ENCODE data around the gene PRDM5.

PRDM5 gene

DNA sequence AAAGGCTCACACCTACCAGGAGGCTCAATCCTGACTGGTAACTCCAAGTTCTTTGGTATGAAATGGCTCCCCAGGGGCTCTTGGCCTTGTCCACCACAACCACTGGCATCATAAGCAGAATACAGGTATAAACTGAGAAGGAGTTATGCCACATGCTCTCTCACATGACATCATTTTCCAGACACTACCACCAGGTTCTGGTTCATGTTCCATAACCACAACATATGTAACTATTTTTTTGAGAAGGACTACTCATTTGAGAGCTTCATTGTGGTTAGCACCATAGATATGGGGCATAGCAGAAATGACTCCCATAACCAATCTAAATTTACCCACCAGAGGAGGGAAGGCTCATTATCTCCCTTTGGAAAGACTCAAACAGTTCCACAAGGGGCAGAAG lies 19.6 kb downstream of the PRDM5 start:
- DNase-seq = no peak

DNA sequence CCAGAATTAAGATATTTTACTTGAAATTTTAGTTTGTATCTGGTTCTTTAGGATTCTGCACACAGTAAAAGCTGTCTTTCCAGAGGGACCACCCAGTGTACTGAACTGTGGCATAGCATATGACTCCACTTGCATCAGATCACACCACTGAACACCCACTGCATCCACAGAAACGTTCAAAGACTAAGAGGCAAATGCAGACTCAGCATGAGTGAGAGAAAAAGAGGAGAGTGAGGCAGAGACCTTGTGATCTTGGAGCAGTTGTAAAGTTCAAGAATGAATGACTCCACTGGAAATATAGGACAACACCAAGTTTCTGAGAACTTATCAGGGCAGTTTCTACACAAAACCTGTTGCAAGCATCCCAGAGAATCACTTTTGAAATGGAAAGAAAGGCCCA lies 20.8 kb downstream of the PRDM5 start:
- no peak for DNase-seq

DNA sequence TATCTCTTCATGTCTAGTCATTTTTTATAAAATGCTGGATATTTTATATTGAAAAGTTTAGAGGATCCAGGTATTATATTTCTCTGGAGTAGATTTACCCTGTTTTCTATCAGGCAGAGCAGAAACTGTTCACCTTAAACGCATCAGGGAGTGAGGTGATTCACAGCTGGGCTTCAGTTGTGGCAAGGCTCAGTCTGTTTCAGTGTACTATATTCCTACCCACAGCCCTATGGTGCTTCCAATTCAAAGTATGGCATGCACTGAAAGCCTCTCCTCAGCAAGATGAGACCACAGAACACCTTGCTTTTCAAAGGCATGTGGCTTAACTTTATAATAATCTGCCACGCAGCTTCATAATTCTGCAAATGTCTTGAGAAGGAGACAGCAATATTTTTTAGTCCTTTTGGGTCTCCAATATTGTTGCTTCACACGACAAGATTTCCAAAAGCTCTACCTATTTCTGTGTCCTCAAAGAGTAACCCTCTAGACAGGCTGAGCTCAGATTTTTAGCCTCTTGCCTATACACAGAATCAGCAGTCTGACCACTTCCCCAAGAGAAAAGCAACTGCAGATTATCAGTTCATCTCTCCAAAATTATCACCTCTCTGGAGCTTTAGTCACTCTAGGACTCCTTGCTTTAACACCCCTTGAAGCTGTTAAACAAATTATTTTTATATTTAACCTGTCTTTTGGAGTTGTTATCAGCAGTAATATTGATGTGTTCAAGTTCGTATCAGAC lies 24.4 kb downstream of the PRDM5 start:
- DNase-seq = no peak

DNA sequence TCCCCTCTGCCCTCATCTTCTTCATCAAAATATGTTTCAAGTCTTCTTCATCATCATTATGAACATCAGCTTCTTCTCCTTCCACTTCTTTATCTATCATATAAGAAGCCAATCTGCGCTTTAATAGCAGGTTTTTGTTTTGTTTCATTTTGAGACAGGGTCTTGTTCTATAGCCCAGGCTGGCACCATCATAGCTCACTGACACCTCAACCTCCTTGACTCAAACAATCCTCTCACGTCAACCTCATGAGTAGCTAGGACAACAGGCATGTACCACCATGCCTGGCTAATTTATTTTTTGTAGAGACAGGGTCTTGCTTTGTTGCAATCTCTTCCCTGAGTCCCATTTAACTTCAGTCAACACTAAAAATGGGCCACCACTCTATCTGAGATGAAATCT lies 27.0 kb downstream of the PRDM5 start:
- DNase-seq = no peak

DNA sequence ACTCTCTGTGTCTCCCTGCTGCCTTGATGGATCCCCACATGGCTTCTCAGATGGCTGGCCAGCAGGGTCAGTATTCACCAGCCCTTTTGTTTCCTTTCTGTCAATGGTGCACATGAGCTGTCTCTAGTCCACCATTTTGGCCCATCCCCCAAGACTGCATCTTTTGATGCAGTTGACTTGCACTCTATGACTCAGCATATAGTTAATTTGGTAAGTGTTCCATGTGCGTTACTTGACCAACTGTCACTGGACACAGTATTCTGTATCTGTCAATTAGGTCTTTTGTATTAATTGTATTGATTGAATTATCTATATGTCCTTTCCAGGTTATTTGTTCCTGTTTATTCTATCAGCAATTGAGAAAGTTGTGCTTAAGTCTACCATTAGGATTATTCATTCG lies 29.2 kb downstream of the PRDM5 start:
- DNase-seq = no peak

DNA sequence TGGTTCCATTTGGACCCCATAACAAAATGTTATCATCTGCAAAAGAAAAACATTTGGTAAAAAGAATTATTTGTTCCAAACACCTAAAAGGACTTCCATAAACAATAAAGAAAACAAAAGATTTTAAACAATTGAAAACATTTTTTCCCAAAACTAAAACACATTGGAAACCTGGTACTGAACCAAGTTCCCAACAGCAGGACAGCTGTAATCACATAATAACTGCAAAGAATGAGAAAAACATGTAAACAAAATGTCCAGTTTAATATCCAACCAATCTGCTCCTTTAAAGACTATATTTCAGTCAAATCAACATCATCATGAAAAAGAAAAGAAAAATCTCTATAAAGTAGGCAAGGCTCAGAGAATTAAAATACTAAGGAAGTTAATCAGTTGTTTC lies 36.3 kb downstream of the PRDM5 start:
- no peak for DNase-seq

DNA sequence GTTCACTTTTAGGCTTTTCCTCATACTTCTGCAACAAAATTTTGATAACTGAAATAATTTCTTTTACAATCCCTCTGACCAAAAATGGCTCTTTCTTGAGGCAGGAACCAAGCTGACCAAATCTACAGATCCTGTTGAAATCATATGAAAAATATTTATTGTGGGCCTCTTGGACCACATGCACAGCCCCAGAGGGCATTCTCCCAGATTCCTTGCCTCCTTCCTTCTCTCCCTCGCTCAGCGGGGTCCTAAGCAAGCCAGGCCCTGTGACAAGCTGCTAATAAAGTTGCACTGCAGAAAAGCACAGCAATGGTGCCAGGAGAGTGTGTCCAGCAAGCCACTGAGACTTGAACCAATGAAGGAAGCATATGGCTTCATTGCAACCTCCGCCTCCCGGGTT lies 40.7 kb downstream of the PRDM5 start:
- no peak for DNase-seq

DNA sequence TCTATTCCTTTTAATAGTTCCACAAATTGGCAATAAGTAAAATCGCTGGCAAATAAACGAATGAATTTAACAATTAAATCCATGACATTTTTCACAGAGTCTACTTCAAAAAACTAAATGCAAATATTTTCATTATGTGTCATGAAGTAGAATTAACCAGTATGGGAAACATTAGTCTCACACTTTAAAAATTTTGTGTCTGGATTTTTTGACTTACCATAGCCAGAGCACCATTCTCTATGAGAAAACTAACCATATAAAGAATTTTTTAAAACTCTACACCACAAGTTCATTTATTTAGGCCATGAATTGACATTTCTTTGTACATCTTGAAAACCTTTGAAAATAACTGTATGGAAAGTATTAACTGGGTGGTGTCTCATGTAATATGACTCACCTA lies 41.2 kb downstream of the PRDM5 start:
- DNase-seq = no peak

DNA sequence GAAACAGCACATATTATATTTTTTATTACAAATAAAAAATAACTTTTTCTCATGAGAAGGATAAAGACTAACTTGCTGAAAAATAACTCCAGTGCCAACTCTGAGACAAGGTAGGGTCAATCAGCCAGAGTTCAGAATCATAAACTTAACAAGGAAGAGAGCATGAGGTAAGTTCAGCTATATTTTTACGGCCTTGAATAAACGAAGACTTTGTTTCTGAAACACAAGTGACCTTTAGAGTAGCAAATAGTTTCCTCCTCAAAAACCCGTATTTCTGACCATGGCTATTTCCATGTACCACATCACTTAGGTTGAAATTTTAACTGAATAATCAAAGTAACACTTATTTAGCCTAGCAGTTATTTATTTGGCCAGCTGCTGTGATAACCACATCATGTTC lies 45.5 kb downstream of the PRDM5 start:
- DNase-seq = no peak

DNA sequence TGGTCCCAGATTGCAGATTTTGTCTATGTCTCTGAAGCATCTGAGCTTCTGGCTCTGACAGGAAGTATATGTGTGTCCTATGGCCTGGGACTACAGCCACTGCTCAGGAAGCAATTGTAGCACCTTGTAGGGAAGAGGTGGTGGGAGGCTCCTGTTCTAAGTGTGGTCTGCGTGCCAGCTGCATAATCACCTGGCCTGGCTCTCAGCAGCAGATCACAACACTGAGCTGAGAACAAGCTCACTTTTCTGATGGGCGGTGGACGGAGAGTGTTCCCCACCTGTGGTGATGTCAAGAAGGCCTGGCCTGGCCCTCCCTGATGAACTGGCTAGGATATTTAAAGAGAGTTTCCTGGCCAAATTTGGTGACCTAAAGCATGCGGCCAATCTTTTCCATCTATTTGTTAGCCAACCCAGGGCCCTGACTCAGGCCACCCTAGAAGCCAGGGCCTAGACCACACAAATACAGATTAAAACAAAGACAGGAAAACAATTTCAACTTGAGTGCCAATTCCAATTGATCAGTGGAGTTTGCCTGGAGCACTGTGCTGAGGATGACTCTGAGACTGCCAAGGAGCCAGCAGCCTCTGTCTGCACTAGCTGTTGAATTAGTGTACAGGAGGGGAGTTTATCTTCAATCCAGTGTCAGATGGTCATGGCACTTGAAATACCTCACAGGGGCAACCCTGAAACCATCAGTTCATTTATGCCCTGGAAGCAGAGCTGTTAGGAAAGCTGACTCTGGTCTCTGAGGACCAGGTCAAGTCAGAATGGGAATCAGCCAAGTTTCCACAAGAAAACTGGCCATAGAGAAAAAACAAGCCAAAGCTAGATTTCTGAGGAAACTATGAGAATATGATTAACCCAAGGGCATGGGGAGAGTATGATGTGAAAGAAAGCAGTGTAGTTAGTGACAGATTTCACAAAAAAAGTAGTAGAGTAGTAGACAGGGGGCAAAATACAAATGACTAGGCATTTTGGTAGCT lies 47.4 kb downstream of the PRDM5 start:
- no peak for DNase-seq

DNA sequence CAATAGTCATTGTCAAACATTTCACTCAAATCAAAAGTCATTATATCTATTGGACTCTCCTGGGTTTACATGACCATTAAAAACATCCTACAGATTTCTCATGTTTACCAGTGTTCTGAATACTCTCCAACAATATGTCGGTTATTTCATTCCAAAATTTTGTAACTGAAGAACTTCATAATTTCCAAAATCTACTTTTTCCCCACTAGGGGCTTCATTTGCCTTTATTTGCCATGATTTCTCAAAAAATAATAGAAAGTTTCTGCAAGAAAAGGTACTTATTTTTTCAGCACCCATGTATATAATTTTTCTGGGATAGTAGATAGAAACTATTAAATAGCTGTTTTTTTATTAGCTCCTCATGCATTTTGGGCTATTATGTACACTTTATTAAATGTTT lies 49.0 kb downstream of the PRDM5 start:
- no peak for DNase-seq

DNA sequence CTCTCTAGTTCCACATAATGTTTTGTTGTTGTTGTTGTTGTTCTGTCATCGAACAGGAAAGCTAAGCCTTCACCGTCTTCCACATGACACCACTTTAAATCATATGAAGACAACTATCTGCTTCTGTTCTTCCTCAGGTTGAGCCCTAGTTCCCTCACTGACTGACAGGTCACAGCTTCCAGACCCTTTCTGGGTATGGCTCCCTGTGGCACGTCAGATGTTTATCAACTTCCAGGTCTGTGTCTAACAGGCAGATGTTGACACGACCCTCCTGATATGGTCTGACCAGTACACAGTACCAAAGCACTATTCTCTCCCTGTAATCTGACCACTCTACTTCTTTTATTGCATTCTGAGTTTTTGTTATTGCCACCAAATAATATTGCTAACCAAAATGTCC lies 51.4 kb downstream of the PRDM5 start:
- DNase-seq = no peak

DNA sequence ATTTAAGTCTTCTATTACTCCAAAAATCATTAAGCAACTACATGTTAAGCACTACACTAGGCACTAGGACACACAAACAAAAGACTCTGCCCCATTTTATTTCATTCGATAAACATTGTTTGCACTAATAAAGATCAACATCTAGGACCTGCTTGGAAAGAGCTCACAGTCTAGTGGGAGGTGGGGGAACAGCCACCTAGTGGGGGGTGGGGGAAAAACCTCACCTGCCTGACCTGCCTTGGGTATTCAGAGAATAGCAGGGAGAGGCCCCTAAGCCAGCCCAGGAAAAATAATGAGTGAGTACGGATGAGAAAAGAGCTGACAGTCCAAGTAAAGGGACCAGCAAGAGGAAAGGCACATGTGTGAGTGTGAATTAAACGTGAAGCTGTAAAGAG lies 52.2 kb downstream of the PRDM5 start:
- no peak for DNase-seq

DNA sequence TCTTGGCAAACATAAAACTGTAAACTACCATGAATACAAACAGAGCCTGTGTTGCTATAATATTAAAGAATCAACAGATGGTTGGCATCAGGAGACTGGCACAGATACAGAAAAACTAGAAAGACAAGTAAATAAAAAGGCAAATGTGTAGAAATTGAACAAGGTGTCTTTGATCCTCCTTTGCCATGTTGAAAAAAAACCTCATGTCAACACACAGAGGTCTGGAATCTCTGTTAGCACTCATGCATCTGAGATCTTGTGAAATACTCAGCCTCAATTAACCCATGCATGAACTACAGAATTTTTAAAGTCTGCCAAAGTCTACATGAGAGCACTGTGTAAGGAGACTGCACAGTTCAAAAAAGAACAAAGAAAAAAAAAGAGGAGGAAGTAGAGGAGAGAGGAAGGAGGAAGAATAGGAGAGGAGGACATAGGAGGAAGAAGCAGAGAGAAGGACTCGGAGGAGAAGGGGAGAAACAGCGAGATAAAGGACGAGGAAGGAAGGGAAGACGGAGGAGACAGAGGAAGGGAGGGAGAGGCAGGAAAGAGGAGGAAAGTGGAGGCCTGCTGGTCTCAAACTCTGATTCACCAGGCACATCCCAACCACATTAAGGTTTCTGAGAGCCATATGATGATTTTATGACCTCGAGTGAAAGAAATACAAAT lies 52.8 kb downstream of the PRDM5 start:
- DNase-seq = no peak

DNA sequence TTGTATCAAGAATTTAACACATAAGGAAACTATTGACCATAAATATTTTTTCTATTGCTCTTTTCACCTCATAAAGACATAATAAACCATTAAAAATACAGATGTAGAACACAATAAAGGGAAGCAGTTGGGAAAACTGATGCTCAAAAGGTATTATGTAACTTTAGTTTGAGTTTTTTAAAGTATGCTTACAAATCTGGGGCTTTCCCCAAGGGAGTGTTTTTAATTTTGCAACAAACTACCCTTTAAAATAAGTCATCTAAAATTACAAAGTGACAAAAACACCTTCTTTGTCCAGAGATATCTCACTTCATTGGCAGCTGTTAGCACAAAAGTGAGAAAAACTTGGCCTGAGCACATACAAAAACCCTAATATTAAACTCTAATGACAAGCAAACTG lies 55.0 kb downstream of the PRDM5 start:
- DNase-seq = no peak

DNA sequence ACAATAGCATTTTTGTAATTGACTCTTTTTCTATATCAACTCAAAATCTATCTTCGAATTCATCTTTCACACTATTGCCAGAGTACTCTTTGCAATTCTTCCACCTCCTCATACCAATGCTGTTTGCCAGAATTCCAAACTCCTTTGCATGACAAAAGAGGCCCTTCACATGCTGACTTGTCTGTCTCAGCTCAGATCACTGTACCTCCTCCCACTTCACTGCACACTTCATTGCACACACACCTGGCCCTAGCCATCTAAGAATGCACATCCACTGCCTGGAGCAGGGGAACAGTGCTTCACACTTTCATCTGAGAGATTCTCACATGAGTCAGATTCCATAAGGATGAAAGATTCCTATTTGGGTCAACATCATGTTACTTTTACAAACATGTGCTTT lies 56.5 kb downstream of the PRDM5 start:
- no peak for DNase-seq

DNA sequence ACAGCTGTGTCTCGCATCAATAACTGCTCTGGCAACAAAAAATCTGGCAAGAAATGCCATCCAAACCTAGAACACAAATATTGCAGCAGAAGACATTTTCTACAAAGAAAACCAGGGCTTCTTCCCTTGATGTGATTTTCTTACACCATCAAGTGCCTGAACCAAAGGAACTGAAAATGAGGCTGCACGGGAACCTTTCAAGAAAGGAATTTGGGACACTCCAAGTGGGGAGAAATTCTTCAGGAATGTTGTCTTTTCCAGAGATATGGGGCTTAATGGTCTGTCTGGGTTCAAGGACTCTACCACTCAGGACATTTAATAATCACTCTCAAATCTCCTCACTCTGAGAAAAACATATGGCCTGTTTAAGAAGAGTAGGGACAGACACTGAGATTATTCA lies 57.6 kb downstream of the PRDM5 start:
- DNase-seq = no peak

DNA sequence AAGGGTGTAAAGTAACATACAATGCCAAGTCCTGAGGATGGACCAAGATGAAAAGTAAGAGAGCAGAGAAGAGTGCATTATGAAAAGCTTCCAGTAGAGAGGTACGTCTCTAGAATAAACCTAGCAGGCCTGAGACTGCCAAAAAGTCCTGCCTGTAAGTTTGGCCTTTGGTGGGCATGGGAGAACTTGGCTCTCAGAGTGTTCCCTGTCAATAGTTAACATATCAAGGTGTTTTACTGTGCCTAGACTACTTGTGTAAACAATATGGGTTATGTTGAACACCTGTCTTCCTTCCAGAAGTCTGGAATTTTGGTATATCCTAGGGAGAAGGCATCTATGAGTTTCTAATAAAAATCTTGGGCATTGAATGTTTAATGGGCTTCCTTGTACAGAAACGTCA lies 60.1 kb downstream of the PRDM5 start:
- DNase-seq = no peak

DNA sequence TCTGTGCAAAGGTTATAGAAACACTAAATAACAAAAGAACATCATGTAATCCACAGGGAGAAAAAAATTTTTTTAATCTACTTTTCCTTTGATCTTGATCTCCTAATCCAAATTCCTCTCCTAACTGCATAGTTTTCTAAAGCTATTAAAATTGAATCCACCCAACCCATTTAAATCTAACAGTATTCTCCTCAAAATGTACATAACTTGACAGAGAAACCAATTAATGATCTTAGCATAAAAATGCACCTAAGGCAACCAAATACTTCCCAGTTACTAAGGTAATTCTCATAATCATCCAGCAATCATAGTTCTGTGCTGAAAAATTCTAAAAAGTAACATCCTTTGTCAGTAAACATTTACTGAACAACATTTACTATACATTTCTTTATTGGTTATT lies 60.7 kb downstream of the PRDM5 start:
- no peak for DNase-seq

DNA sequence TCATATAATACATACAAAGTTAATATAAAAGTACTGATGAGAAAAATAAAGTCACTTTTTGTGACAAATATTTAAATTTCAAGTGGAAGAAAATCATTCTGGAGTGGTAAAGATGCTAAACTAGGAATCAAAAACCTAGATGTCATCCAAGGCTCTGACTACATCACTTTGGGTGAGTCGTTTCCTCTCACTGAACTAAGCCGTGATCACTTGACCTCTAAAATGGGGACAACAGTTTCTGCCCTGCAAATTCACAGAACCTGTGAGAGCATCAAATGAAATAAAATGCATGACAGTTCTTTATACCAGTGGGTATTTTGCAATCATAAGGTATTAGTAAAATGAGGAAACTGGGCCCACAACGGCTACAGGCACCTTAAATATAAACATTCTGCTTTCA lies 63.8 kb downstream of the PRDM5 start:
- no peak for DNase-seq

DNA sequence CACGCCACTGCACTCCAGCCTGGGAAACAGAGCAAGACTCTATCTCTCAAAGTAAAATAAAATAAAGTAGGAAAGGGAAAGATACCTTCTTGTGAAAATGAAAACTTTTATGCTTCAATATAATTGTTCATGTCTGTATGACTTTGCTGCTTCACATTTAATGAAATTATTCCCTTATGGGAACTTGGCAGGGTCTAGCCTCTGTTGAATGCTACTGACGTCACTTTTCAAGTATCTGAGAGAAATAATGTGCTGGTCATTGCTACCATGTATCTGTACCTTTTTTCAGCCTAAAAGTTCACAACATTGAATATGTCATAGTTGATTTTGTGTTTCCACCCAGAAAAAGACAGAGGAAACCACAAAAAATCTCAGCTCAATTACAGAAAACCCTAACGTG lies 65.2 kb downstream of the PRDM5 start:
- no peak for DNase-seq

DNA sequence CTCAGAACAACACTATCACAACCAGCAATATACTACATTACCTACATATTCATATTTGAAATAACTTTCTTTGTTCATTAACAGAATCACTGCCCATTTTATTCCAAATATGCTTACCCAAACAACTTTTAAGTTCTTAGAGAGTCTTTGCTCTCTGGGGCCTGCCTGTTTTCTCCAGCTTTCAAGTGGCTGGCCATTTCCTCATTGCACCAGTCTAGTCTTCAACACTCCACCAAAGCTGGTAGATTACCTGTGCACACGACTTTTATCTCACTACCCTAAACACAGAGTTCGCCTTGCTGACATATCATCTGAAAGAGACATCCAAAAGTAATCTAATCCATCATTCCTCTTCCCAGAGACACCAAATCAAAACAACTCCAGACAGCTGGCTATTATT lies 66.2 kb downstream of the PRDM5 start:
- no peak for DNase-seq

DNA sequence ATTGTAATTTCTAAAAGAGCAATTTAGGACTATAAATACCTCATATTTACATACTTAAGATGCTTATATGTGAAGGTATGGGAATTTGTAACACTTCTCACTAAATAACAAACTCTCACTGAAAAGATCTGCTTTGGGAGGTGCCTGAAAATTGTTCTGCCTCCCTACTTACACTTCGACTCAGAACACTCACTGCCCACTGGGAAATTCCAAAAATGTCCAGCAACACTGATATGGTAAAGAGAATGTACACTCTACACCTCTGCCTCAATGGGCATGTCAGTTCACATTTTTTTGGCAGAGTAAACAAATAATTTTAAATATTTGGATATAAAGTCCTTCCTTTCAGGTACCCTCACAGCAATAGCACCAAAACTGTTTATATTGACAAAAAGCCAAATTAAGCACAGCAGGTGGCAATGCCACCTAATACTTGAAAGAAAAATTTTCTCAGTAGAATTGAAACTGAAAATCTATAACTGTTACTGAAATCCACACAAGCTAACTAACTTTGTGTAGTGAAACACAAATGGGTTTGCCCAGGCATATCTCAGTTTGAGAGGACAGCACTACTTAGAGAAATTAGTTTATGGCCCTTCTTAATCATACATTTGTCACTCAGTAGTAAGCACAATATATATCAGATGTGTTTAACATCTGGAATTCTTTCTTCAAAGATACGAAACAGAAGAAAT lies 67.1 kb downstream of the PRDM5 start:
- no peak for DNase-seq

Data from activated CD4-positive, alpha-beta T cell treated with anti-CD3 and anti-CD28 coated beads for 1 hour (primary cell).